Neutrophil (primary cell): Measurements from ENCODE around the gene CAPRIN2.

ENCODE experiments used
- H3K27ac ChIP-seq: fragments of 200-600 bp; sonication (generic); 2 replicates; pipeline ENCODE4 v1.5.1; 2016; ENCODE audit warnings: mild to moderate bottlenecking, moderate library complexity
- H3K27me3 ChIP-seq: fragments of 200-600 bp; sonication (generic); 2 replicates; pipeline ENCODE4 v1.6.0; 2016; ENCODE audit warnings: mild to moderate bottlenecking
- H3K36me3 ChIP-seq: fragments of 200-600 bp; sonication (generic); 2 replicates; pipeline ENCODE4 v1.5.1; 2017
- H3K4me1 ChIP-seq, 2 experiments: fragments of 200-600 bp in 1 of 2; sonication (generic) in 1 of 2; 1 replicate in 1 of 2; 2 replicates in 1 of 2; pipeline versions ENCODE4 v1.5.1 to v1.6.1; 2013 to 2016; ENCODE audit warnings: low read depth in 1 of 2, low read length in 1 of 2, mild to moderate bottlenecking in 1 of 2, moderate library complexity in 1 of 2; ENCODE audit not compliant: control insufficient read depth in 1 of 2, insufficient read depth in 1 of 2
- H3K4me3 ChIP-seq, 2 experiments: fragments of 200-600 bp in 1 of 2; sonication (generic) in 1 of 2; 1 replicate in 1 of 2; 2 replicates in 1 of 2; pipeline ENCODE4 v1.5.1; 2013 to 2016; ENCODE audit warnings: low read depth in 1 of 2, low read length in 1 of 2, mild to moderate bottlenecking in 1 of 2, moderate library complexity in 1 of 2
- H3K9me3 ChIP-seq: fragments of 200-600 bp; sonication (generic); 2 replicates; pipeline ENCODE4 v1.5.1; 2016
- CTCF ChIP-seq: fragments of 200-600 bp; sonication (generic); IDR thresholded peaks from 2 replicates; pipeline ENCODE4 v1.5.1; 2016; ENCODE audit warnings: antibody characterized with exemption

Gene CAPRIN2

DNA sequence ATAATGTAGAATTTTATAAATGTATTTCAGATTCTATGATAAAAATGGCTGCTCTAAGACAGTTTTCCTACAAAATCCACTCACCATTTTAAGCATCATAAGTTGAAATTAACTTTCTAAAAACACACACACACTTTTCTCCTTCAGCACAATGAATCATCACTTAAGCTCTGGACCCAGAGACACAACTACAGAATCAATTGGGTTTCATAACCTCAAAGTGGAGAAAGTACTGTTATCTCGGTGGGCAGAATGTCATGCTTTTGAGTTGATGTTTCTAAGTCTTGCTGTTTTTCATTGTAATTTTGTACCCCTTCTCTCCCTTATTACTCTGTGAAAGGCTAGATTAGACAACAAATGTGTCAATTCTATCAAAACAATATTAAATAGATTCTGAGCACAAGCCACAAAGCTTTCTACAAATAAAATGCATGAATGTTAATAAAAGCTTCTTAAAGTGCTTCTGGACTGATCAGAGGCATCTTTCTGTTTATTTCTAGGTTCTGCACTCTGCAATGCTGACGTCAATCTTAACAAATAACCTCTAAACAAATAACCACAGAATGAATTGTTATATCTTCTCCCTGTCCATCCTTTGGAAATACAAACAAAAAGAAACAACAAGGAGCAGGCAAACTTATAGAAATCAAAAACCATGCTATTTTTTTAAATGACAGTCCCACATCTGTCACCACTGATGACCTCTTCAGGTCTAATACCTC is 67.3 kb downstream of the CAPRIN2 start:
- Histone ChIP-seq H3K27me3 (no peaks in the 10 kb centered on the region), H3K36me3 (peaks cover 5% of the 10 kb centered on the region), H3K9me3 (no peaks in the 10 kb centered on the region), H3K27ac (no peak overlapping the region), H3K4me3 (no peak overlapping the region), H3K4me1 (peaks cover 20 to 24% of the 10 kb centered on the region in 2 experiments)
- no peak for TF ChIP-seq CTCF

DNA sequence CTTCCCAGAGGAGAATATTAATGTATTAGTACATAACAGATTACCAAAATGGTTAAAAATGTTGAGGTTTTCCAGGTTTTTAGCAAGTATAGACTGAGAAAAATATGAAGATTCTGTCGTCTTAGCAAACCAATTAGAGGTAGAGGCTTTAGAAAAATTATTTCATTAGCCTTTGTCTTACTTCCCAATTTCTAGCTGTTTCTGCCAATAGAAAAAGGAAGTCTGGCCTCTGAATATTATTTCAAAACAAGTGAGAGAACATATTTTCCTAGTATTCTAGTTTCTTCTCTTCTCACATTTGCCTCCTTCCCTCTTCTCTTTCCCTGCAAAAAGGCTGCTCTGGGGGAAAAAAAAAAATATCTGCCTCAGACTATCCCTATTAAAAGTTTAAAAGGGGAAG is 75.5 kb downstream of the CAPRIN2 start:
- Histone ChIP-seq H3K36me3 (peaks cover 16% of the 10 kb centered on the region), H3K27me3 (no peaks in the 10 kb centered on the region), H3K4me3 (peak overlapping the region in 1 of 2 experiments; percentile 17), H3K4me1 (peaks cover 46 to 49% of the 10 kb centered on the region in 2 experiments), H3K9me3 (no peaks in the 10 kb centered on the region), H3K27ac (peak overlapping the region; percentile 76)
- no peak for TF ChIP-seq CTCF

- H3K36me3 ChIP-seq = peaks cover 23% of the 10 kb centered on the region
- no peak for TF ChIP-seq CTCF
- peak overlapping the region; percentile 76 for H3K27ac ChIP-seq
These were observed 76.5 kb downstream of the CAPRIN2 start for GRCh38 chr12:30678221-30678620.

DNA sequence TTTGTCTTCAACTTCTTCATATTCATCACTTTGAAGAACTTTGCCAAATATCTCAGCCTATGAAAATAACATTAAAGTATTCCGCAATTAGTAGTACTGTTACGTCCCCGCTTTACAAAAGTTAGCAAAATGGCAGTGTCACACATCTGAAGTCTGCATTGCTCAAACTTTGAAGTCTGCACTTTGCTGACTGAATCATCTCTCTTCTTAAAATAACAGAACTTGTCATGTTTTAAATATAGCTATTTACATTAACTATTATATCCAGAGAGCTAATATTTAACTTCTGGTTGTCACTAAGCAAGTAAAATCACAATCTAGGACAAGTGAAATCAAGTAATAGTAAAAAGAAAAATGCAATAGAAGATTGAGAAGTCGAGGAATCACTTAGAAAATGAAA is 93.5 kb downstream of the CAPRIN2 start:
- Histone ChIP-seq H3K36me3 (peaks cover 70% of the 10 kb centered on the region), H3K4me1 (no peaks in the 10 kb centered on the region), H3K9me3 (no peaks in the 10 kb centered on the region), H3K4me3 (no peak overlapping the region), H3K27me3 (no peaks in the 10 kb centered on the region), H3K27ac (no peak overlapping the region)
- no peak for TF ChIP-seq CTCF

More at GRCh38 chr12:30678221-30678620, 76.5 kb downstream of the CAPRIN2 start:
- Histone ChIP-seq H3K9me3 (no peaks in the 10 kb centered on the region), H3K27me3 (no peaks in the 10 kb centered on the region), H3K4me3 (no peak overlapping the region), H3K4me1 (peaks cover 41 to 43% of the 10 kb centered on the region in 2 experiments)
